SH-SY5Y (cell line): ENCODE data around the gene RPL32.

ENCODE experiments used
- GATA2 ChIP-seq: IDR thresholded peaks from 2 replicates; pipeline ENCODE4 v1.6.1; 2011; ENCODE audit warnings: mild to moderate bottlenecking, low read depth, low read length
- GATA3 ChIP-seq: IDR thresholded peaks from 2 replicates; pipeline ENCODE4 v1.6.1; 2011; ENCODE audit warnings: low read depth, mild to moderate bottlenecking, low read length, moderate library complexity

DNA sequence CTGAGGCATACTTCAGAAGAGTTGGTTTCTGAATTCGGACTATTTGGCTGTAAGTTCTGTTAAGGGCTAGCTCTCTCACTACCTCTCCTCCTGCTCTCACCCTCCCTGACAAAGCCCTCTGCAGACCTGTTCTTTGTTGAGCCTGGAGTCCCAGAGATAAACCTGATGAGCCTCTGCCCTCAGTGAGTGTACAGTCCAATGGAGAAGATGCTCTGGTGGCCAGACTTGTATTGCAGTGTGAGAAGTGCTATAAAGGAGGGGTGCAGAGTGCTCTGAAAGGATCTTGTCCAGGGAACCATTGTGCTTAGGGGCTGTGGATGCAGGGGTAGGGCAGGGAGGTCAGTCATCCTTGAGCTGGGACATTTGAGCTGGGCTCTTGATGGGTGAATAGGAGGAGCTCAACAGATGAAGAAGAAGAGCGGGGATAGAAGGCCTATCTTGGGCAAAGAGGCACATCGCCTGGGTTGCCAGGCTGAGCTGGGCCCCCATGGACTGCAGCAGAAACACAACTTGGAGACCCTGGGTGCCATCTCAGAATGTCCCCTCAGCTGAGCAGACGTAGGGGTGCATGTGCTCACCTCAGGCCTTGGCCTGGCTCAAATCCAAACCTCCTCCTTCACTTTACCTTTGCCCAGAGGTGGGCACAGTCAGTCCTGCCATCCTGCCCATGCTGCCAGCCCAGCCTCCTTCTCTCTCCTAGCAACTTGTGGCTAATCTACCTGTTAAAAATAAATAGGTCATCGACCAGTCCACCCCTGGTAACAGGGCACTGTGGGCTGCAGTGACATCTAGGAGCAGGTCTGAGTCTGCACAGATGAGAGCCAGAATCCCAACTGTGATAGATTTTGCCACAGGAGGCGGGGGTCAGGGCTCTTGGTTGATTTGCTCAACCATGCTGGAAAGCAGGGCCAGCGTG, 41.6 kb downstream of the RPL32 start:
- no peak for TF ChIP-seq GATA3
- no peak for TF ChIP-seq GATA2
